ENCODE results near the gene MTX2. TPM values are rescaled to one million over a fixed set of nuclear protein-coding genes. Genes with fewer than 3 reads are reported as not detected.
"Not testable (repeated sequence)": the region's sequence is repeated elsewhere in the genome, so short reads cannot be mapped to it uniquely, and the experiment has no call there.

The MTX2 gene
- total RNA-seq, 1 experiment from 2014 or later: 28.7 TPM

DNA sequence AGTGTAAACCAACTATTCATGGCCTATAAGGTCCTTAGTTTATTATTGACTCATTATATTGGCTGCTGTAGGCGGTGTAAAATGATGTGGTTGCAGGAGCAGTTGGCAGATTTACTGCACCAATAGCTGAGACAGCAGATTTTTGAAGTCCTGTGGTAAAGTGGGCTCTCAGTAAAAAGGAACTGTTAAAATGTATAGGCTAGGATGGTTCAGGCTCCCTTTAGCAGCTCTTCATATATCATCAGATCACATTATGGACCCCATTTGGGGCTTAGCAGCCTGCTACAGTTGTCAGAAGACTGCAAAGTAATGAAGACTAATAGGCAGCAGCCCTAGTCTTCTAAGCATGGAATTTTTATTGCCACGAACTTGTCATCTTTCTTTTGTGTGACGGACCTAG, 27.8 kb downstream of the MTX2 start:
- Histone ChIP-seq H3K27me3 (ENCODE audit: control insufficient read depth, insufficient read depth, low read length) (no peaks in the 10 kb centered on the region), H3K27ac (ENCODE audit: low read length) (no peak overlapping the region), H3K9me3 (ENCODE audit: control insufficient read depth, insufficient read depth, low read depth, low read length) (no peaks in the 10 kb centered on the region), H3K4me3 (ENCODE audit: low read depth in 2 of 2, low read length in 2 of 2) (no peak overlapping the region), H3K36me3 (ENCODE audit: control insufficient read depth, insufficient read depth, low read length) (no peaks in the 10 kb centered on the region; the same call in 1 of the 2 replicates), H3K4me1 (ENCODE audit: control insufficient read depth, insufficient read depth, low read length) (no peaks in the 10 kb centered on the region; the same call in 1 of the 2 replicates)
- CTCF ChIA-PET: no interaction called here
- TF ChIP-seq, protein P1, sequence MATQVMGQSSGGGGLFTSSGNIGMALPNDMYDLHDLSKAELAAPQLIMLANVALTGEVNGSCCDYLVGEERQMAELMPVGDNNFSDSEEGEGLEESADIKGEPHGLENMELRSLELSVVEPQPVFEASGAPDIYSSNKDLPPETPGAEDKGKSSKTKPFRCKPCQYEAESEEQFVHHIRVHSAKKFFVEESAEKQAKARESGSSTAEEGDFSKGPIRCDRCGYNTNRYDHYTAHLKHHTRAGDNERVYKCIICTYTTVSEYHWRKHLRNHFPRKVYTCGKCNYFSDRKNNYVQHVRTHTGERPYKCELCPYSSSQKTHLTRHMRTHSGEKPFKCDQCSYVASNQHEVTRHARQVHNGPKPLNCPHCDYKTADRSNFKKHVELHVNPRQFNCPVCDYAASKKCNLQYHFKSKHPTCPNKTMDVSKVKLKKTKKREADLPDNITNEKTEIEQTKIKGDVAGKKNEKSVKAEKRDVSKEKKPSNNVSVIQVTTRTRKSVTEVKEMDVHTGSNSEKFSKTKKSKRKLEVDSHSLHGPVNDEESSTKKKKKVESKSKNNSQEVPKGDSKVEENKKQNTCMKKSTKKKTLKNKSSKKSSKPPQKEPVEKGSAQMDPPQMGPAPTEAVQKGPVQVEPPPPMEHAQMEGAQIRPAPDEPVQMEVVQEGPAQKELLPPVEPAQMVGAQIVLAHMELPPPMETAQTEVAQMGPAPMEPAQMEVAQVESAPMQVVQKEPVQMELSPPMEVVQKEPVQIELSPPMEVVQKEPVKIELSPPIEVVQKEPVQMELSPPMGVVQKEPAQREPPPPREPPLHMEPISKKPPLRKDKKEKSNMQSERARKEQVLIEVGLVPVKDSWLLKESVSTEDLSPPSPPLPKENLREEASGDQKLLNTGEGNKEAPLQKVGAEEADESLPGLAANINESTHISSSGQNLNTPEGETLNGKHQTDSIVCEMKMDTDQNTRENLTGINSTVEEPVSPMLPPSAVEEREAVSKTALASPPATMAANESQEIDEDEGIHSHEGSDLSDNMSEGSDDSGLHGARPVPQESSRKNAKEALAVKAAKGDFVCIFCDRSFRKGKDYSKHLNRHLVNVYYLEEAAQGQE (IDR thresholded peaks at IDR 0.05; ENCODE audit: insufficient read depth in 1 of 2, low read depth in 2 of 2, low read length in 1 of 2): no peak
- no peak for TF ChIP-seq SIN3A (IDR thresholded peaks at IDR 0.05; ENCODE audit: borderline replicate concordance, insufficient read depth, low read depth, low read length)
- TF ChIP-seq POLR2AphosphoS5 (IDR thresholded peaks at IDR 0.05; ENCODE audit: low read depth, low read length): no peak
- TF ChIP-seq, protein P2, sequence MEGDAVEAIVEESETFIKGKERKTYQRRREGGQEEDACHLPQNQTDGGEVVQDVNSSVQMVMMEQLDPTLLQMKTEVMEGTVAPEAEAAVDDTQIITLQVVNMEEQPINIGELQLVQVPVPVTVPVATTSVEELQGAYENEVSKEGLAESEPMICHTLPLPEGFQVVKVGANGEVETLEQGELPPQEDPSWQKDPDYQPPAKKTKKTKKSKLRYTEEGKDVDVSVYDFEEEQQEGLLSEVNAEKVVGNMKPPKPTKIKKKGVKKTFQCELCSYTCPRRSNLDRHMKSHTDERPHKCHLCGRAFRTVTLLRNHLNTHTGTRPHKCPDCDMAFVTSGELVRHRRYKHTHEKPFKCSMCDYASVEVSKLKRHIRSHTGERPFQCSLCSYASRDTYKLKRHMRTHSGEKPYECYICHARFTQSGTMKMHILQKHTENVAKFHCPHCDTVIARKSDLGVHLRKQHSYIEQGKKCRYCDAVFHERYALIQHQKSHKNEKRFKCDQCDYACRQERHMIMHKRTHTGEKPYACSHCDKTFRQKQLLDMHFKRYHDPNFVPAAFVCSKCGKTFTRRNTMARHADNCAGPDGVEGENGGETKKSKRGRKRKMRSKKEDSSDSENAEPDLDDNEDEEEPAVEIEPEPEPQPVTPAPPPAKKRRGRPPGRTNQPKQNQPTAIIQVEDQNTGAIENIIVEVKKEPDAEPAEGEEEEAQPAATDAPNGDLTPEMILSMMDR (IDR thresholded peaks at IDR 0.05): no peak
- no peak for DNase-seq (ENCODE audit: low read depth, low spot score)
- intact Hi-C loops (cut with micrococcal nuclease; ENCODE audit: unreplicated experiment): no loop called here
- in situ Hi-C loops (cut with HindIII; ENCODE audit: low pct_unique_long_range_greater_than_20kb, low sequenced_read_pairs): no loop called here
- BruUV-seq (replicated peaks): no TSS peak
- POLR2A ChIA-PET: no interaction called here
- ATAC-seq: no peak

DNA sequence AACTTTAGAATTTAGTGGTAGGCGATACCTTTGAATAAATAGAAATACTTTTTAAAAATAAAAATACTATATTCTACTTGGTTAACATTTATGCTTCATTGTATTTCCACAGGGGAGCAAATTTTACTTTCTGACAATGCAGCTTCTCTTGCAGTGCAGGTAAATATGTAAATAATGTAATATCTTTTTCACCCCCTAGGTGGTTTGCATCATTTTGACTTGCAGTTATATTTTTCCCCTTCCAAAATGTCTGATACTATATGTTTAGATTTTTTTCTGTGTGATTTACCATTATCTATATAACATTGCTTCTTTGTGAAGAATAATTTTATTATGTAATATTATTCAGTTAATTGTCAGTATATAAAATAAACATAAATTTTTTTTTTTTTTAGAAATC, 28.5 kb downstream of the MTX2 start:
- intact Hi-C loops (cut with micrococcal nuclease; ENCODE audit: unreplicated experiment): no loop called here
- no peaks in the 10 kb centered on the region for H3K27me3 ChIP-seq (ENCODE audit: control insufficient read depth, insufficient read depth, low read length)
- POLR2A ChIA-PET: no interaction called here
- in situ Hi-C loops (cut with HindIII; ENCODE audit: low pct_unique_long_range_greater_than_20kb, low sequenced_read_pairs): no loop called here
- H3K4me3 ChIP-seq (ENCODE audit: low read depth in 2 of 2, low read length in 2 of 2): no peak overlapping the region
- no TSS peak for BruUV-seq (replicated peaks)
- CTCF ChIA-PET: no interaction called here
- H3K4me1 ChIP-seq (ENCODE audit: control insufficient read depth, insufficient read depth, low read length): no peaks in the 10 kb centered on the region; the same call in 1 of the 2 replicates
- H3K27ac ChIP-seq (ENCODE audit: low read length): no peak overlapping the region
- TF ChIP-seq, protein P2 (IDR thresholded peaks at IDR 0.05): no peak
- TF ChIP-seq, protein P1 (IDR thresholded peaks at IDR 0.05; ENCODE audit: insufficient read depth in 1 of 2, low read depth in 2 of 2, low read length in 1 of 2): no peak
- no peak for TF ChIP-seq POLR2AphosphoS5 (IDR thresholded peaks at IDR 0.05; ENCODE audit: low read depth, low read length)
- no peak for TF ChIP-seq TCF7L2 (IDR thresholded peaks at IDR 0.05; ENCODE audit: low read depth, low read length)
- no peak for TF ChIP-seq SIN3A (IDR thresholded peaks at IDR 0.05; ENCODE audit: borderline replicate concordance, insufficient read depth, low read depth, low read length)
- DNase-seq (ENCODE audit: low read depth, low spot score) (no peak), ATAC-seq (no peak)
- H3K9me3 ChIP-seq (ENCODE audit: control insufficient read depth, insufficient read depth, low read depth, low read length): no peaks in the 10 kb centered on the region
- no peaks in the 10 kb centered on the region; the same call in 1 of the 2 replicates for H3K36me3 ChIP-seq (ENCODE audit: control insufficient read depth, insufficient read depth, low read length)

DNA sequence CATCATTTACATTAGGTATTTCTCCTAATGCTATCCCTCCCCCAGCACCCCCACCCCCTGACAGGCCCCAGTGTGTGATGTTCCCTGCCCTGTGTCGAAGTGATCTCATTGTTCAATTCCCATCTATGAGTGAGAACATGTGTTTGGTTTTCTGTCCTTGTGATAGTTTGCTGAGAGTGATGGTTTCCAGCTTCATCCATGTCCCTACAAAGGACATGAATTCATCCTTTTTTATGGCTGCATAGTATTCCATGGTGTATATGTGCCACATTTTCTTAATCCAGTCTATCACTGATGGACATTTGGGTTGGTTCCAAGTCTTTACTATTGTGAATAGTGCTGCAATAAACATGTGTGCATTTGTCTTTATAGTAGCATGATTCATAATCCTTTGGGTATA, 36.8 kb downstream of the MTX2 start:
- H3K9me3 ChIP-seq (ENCODE audit: control insufficient read depth, insufficient read depth, low read depth, low read length); H3K27ac ChIP-seq (ENCODE audit: low read length); ATAC-seq; H3K36me3 ChIP-seq (ENCODE audit: control insufficient read depth, insufficient read depth, low read length); POLR2A ChIA-PET; intact Hi-C loops (cut with micrococcal nuclease; ENCODE audit: unreplicated experiment); CTCF ChIA-PET; BruUV-seq (replicated peaks); H3K27me3 ChIP-seq (ENCODE audit: control insufficient read depth, insufficient read depth, low read length); DNase-seq (ENCODE audit: low read depth, low spot score); H3K4me1 ChIP-seq (ENCODE audit: control insufficient read depth, insufficient read depth, low read length); H3K4me3 ChIP-seq (ENCODE audit: low read depth in 2 of 2, low read length in 2 of 2); in situ Hi-C loops (cut with HindIII; ENCODE audit: low pct_unique_long_range_greater_than_20kb, low sequenced_read_pairs): not testable (repeated sequence)

Measured in Panc1 (cell line).